ENCODE results near the gene FCHSD2. TPM values are rescaled to one million over a fixed set of nuclear protein-coding genes. Genes with fewer than 3 reads are reported as not detected.

Gene FCHSD2
- total RNA-seq, 1 experiment from 2014 or later: 22.6 TPM

GRCh38 chr11:72951193-72951592 lies 190.9 kb downstream of the FCHSD2 start:
- no peaks in the 10 kb centered on the region for H3F3A ChIP-seq (ENCODE audit: insufficient read depth, low read depth)
- no peaks in the 10 kb centered on the region for H3K79me2 ChIP-seq (ENCODE audit: low read depth)
- CTCF ChIA-PET: no interaction called here
- no peak for TF ChIP-seq CTCF (conservative IDR thresholded peaks at IDR 0.05)
- no peak for TF ChIP-seq EZH2 (IDR thresholded peaks at IDR 0.05; ENCODE audit: low read depth)
- intact Hi-C loops (cut with micrococcal nuclease; ENCODE audit: unreplicated experiment): no loop called here
- no peaks in the 10 kb centered on the region for H3K9me3 ChIP-seq (ENCODE audit: insufficient read depth, low read depth)
- no peaks in the 10 kb centered on the region for H3K36me3 ChIP-seq (ENCODE audit: low read depth)
- H3K4me1 ChIP-seq (replicated peaks; ENCODE audit: insufficient read depth): no peaks in the 10 kb centered on the region
- H3K27ac ChIP-seq: no peak overlapping the region
- 0 out of 2 replicates have a peak, but pooled peaks cover 1% of the 10 kb centered on the region for H3K9me2 ChIP-seq (ENCODE audit: insufficient read depth)
- POLR2A ChIA-PET (ENCODE audit: unreplicated experiment): no interaction called here
- BruUV-seq (replicated peaks): no TSS peak
- no peak overlapping the region for H3K4me2 ChIP-seq
- DNase-seq: no peak
- H3K4me3 ChIP-seq: no peak overlapping the region
- no peaks in the 10 kb centered on the region for H4K20me1 ChIP-seq (ENCODE audit: insufficient read depth)
- no peaks in the 10 kb centered on the region for H3K27me3 ChIP-seq (ENCODE audit: insufficient read depth, low read depth)
- H2AFZ ChIP-seq: no peak overlapping the region

GRCh38 chr11:72950685-72951084 lies 191.4 kb downstream of the FCHSD2 start:
- Histone ChIP-seq H3F3A (ENCODE audit: insufficient read depth, low read depth) (no peaks in the 10 kb centered on the region), H3K4me2 (no peak overlapping the region), H3K4me3 (no peak overlapping the region), H3K9me3 (ENCODE audit: insufficient read depth, low read depth) (no peaks in the 10 kb centered on the region), H4K20me1 (ENCODE audit: insufficient read depth) (no peaks in the 10 kb centered on the region), H3K36me3 (ENCODE audit: low read depth) (no peaks in the 10 kb centered on the region), H3K27ac (no peak overlapping the region), H3K27me3 (ENCODE audit: insufficient read depth, low read depth) (no peaks in the 10 kb centered on the region), H3K4me1 (replicated peaks; ENCODE audit: insufficient read depth) (no peaks in the 10 kb centered on the region), H3K79me2 (ENCODE audit: low read depth) (no peaks in the 10 kb centered on the region), H2AFZ (no peak overlapping the region), H3K9me2 (ENCODE audit: insufficient read depth) (no peaks in the 10 kb centered on the region)
- no peak for DNase-seq
- POLR2A ChIA-PET (ENCODE audit: unreplicated experiment): no interaction called here
- CTCF ChIA-PET: no interaction called here
- TF ChIP-seq EZH2 (IDR thresholded peaks at IDR 0.05; ENCODE audit: low read depth) (no peak), CTCF (conservative IDR thresholded peaks at IDR 0.05) (no peak)
- intact Hi-C loops (cut with micrococcal nuclease; ENCODE audit: unreplicated experiment): no loop called here
- no TSS peak for BruUV-seq (replicated peaks)

GRCh38 chr11:72947229-72947628 lies 194.9 kb downstream of the FCHSD2 start:
- Histone ChIP-seq H3F3A (ENCODE audit: insufficient read depth, low read depth) (no peaks in the 10 kb centered on the region), H3K9me2 (ENCODE audit: insufficient read depth) (no peaks in the 10 kb centered on the region), H3K36me3 (ENCODE audit: low read depth) (no peaks in the 10 kb centered on the region), H3K4me3 (no peak overlapping the region), H3K9me3 (ENCODE audit: insufficient read depth, low read depth) (no peaks in the 10 kb centered on the region), H3K4me1 (replicated peaks; ENCODE audit: insufficient read depth) (no peaks in the 10 kb centered on the region), H3K79me2 (ENCODE audit: low read depth) (no peaks in the 10 kb centered on the region), H3K27ac (no peak overlapping the region), H3K27me3 (ENCODE audit: insufficient read depth, low read depth) (no peaks in the 10 kb centered on the region), H3K4me2 (no peak overlapping the region), H2AFZ (no peak overlapping the region), H4K20me1 (ENCODE audit: insufficient read depth) (no peaks in the 10 kb centered on the region)
- ChIA-PET POLR2A (ENCODE audit: unreplicated experiment) (no interaction called here), CTCF (no interaction called here)
- intact Hi-C loops (cut with micrococcal nuclease; ENCODE audit: unreplicated experiment): no loop called here
- DNase-seq: no peak
- no TSS peak for BruUV-seq (replicated peaks)
- TF ChIP-seq EZH2 (IDR thresholded peaks at IDR 0.05; ENCODE audit: low read depth): no peak
- TF ChIP-seq CTCF (conservative IDR thresholded peaks at IDR 0.05): no peak

Data from PC-9 (cell line).